Suprapubic skin (tissue), 3 donors: ENCODE measurements around the gene LRRFIP1.

Source experiments
- EP300 ChIP-seq: sonication (generic); formaldehyde crosslinking; IDR thresholded peaks from one replicate; pipeline ENCODE4 v1.6.1; 2017; ENCODE audit warnings: antibody characterized with exemption
- POLR2A ChIP-seq, 2 donors: fragments of 450-650 bp; IDR thresholded peaks; one replicate each; pipeline ENCODE4 v1.6.1; 2017; ENCODE audit warnings: antibody characterized with exemption in 2 of 2, mild to moderate bottlenecking in 2 of 2, moderate library complexity in 2 of 2
- TF ChIP-seq, protein P1 (sequence below), 2 donors: fragments of 200-600 bp in 1 of 2; fragments of 450-650 bp in 1 of 2; sonication (generic) in 1 of 2; IDR thresholded peaks; one replicate each; pipeline ENCODE4 v1.5.1; 2016 to 2019; ENCODE audit warnings: antibody characterized with exemption in 2 of 2, mild to moderate bottlenecking in 1 of 2, moderate library complexity in 1 of 2

DNA sequence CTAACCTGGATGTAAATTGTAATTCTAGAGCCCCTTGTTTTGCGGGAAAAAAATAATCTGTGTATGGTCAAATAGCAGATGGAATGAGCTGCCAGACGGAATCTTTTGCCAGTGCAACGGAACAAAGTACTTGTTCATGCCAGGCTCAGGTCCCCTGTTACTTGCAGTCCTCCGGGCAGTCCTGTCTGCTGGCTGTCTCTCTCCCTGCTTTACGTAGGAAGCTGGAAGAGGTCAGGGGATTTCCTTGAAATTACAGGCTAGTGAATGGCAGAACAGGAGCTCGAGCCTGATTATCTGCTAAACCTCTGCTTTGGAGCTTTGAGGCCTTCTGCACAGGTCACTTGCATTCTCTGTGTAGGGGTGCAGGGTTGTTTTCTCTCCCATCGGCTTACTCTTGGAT is 54.8 kb downstream of the LRRFIP1 start:
- TF ChIP-seq POLR2A (IDR thresholded peaks at IDR 0.05) (no peak), EP300 (no peak)
- TF ChIP-seq, protein P1, sequence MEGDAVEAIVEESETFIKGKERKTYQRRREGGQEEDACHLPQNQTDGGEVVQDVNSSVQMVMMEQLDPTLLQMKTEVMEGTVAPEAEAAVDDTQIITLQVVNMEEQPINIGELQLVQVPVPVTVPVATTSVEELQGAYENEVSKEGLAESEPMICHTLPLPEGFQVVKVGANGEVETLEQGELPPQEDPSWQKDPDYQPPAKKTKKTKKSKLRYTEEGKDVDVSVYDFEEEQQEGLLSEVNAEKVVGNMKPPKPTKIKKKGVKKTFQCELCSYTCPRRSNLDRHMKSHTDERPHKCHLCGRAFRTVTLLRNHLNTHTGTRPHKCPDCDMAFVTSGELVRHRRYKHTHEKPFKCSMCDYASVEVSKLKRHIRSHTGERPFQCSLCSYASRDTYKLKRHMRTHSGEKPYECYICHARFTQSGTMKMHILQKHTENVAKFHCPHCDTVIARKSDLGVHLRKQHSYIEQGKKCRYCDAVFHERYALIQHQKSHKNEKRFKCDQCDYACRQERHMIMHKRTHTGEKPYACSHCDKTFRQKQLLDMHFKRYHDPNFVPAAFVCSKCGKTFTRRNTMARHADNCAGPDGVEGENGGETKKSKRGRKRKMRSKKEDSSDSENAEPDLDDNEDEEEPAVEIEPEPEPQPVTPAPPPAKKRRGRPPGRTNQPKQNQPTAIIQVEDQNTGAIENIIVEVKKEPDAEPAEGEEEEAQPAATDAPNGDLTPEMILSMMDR (IDR thresholded peaks at IDR 0.05): no peak
